GM21367 (cell line): ENCODE data around the gene MUC5B.

Source experiments
- ATAC-seq: cut with Tn5 transposase; IDR thresholded peaks from one replicate; pipeline ENCODE4 v1.9.1; 2021; ENCODE audit not compliant: unreplicated experiment

Gene MUC5B

GRCh38 chr11:1280116-1281035 is 57.5 kb downstream of the MUC5B start:
- no peak for ATAC-seq

- no peak for ATAC-seq
Observed at GRCh38 chr11:1281326-1281973, 58.6 kb downstream of the MUC5B start.

- ATAC-seq: no peak
Observed at GRCh38 chr11:1281974-1282365, 59.1 kb downstream of the MUC5B start.

- ATAC-seq: no peak
Observed at GRCh38 chr11:1283091-1283511, 60.2 kb downstream of the MUC5B start.

- no peak for ATAC-seq
Observed at GRCh38 chr11:1283906-1284305, 61.0 kb downstream of the MUC5B start.

- no peak for ATAC-seq
Observed at GRCh38 chr11:1285316-1285744, 62.5 kb downstream of the MUC5B start.

GRCh38 chr11:1285876-1286275 is 63.0 kb downstream of the MUC5B start:
- no peak for ATAC-seq

GRCh38 chr11:1287928-1288327 is 65.1 kb downstream of the MUC5B start:
- no peak for ATAC-seq

- no peak for ATAC-seq
Observed at GRCh38 chr11:1288426-1289151, 65.7 kb downstream of the MUC5B start.

- ATAC-seq: no peak
Observed at GRCh38 chr11:1289211-1289935, 66.5 kb downstream of the MUC5B start.

GRCh38 chr11:1290052-1291040 is 67.5 kb downstream of the MUC5B start:
- no peak for ATAC-seq

- no peak for ATAC-seq
Observed at GRCh38 chr11:1291295-1292017, 68.6 kb downstream of the MUC5B start.

- no peak for ATAC-seq
Observed at GRCh38 chr11:1292018-1292643, 69.3 kb downstream of the MUC5B start.

GRCh38 chr11:1292644-1293618 is 70.1 kb downstream of the MUC5B start:
- no peak for ATAC-seq

- no peak for ATAC-seq
Observed at GRCh38 chr11:1293619-1294015, 70.8 kb downstream of the MUC5B start.

- ATAC-seq: no peak
Observed at GRCh38 chr11:1295086-1295485, 72.2 kb downstream of the MUC5B start.

GRCh38 chr11:1295591-1295990 is 72.7 kb downstream of the MUC5B start:
- no peak for ATAC-seq
